BLaER1 (cell line): ENCODE data around the gene UBAC1.

Source experiments
- H3K27ac ChIP-seq: shearing (Covaris generic); formaldehyde crosslinking; 2 replicates; pipeline ENCODE4 v1.8.1; 2022
- H3K27me3 ChIP-seq: shearing (Covaris generic); formaldehyde crosslinking; 2 replicates; pipeline ENCODE4 v1.8.1; 2022
- H3K36me3 ChIP-seq: shearing (Covaris generic); formaldehyde crosslinking; 2 replicates; pipeline ENCODE4 v1.8.1; 2022
- H3K4me1 ChIP-seq: shearing (Covaris generic); formaldehyde crosslinking; 2 replicates; pipeline ENCODE4 v1.8.1; 2022
- H3K4me2 ChIP-seq: shearing (Covaris generic); formaldehyde crosslinking; 2 replicates; pipeline ENCODE4 v1.8.1; 2022
- H3K4me3 ChIP-seq: shearing (Covaris generic); formaldehyde crosslinking; 2 replicates; pipeline ENCODE4 v1.8.1; 2022
- H3K9ac ChIP-seq: shearing (Covaris generic); formaldehyde crosslinking; 2 replicates; pipeline ENCODE4 v1.8.1; 2022
- H3K9me3 ChIP-seq: shearing (Covaris generic); formaldehyde crosslinking; 2 replicates; pipeline ENCODE4 v1.8.1; 2022
- H4K20me1 ChIP-seq: shearing (Covaris generic); formaldehyde crosslinking; 2 replicates; pipeline ENCODE4 v1.8.1; 2022
- Cebpa-rat ChIP-seq: shearing (Covaris generic); IDR thresholded peaks from 2 replicates; pipeline ENCODE4 v1.8.1; 2022

UBAC1 gene

DNA sequence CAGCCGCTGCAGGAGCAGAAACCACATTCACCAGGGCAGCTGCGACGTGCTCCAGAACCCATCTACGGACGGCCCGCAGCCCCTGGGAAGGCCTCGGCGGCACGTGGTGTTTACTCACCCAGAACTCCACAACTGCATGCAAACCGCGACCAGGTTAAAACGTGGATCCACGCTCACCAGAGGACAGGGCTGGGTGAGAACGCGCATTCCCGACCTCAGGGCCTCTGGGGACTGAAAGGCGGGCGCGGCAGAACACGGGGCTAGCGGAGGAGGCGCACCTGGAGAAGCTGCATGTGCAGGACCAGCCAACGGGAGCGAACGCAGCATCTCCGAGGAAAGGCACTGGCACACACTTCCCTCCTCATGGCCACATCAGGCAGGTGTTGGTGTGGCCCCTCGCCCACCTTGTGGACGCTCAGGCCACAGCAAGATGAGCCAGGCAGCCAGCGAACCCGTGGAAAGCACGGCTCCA lies 29.8 kb downstream of the UBAC1 start:
- Histone ChIP-seq H4K20me1 (peaks cover 68% of the 10 kb centered on the region), H3K4me3 (no peak overlapping the region), H3K9ac (no peak overlapping the region), H3K4me1 (peaks cover 35% of the 10 kb centered on the region), H3K4me2 (peak overlapping the region; percentile 37), H3K27me3 (no peaks in the 10 kb centered on the region), H3K9me3 (peaks cover 4% of the 10 kb centered on the region), H3K27ac (no peak overlapping the region), H3K36me3 (peaks cover 92% of the 10 kb centered on the region)
- TF ChIP-seq Cebpa-rat: no peak

GRCh38 chr9:135930446-135931345 lies 30.5 kb downstream of the UBAC1 start:
- no peak for TF ChIP-seq Cebpa-rat
- H3K27me3 ChIP-seq: no peaks in the 10 kb centered on the region
- peaks cover 90% of the 10 kb centered on the region for H3K36me3 ChIP-seq
- H3K4me2 ChIP-seq: peak overlapping the region; percentile 37
- H3K9ac ChIP-seq: no peak overlapping the region
- H3K9me3 ChIP-seq: no peaks in the 10 kb centered on the region
- no peak overlapping the region for H3K4me3 ChIP-seq
- H3K27ac ChIP-seq: no peak overlapping the region
- H3K4me1 ChIP-seq: peaks cover 35% of the 10 kb centered on the region
- H4K20me1 ChIP-seq: peaks cover 68% of the 10 kb centered on the region

DNA sequence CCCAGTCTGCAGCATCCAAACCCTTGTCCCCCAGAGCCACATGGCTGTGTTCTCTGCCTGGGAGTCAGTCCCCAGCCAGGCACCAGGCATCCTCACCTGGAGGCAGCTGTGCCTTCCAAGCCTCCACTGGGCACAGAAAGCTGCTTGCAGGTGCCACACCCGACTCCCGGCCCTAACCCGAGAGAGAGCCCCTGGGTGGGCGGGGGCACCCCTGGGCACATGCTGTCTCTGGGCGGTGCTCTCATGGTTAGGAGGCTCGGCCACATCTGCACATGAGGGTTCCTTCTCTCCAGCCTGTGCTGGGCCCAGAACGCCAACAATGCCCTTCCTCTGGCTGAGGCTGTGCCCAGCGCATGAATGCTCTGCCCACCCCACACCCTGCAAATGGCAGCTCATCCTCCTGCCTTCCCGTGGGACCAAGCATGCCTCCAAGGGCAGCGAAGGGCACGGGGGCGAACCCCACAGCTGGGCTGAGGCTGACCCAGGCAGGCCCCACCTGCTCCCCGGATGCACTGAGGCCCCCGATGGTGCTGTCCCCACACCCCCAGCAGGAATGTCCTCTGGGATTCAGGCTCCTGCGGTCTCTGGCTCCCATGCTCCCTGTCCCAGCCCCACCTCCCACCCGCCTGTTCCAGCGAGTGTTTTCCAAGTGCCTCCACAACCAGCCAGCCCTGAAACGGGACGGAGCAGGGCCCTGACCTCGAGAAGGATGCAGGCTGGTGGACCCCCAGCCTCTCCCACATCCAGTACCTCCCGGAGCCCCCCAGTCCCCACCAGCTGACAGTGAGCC lies 31.3 kb downstream of the UBAC1 start:
- H3K4me2 ChIP-seq: peak overlapping the region; percentile 37
- peaks cover 35% of the 10 kb centered on the region for H3K4me1 ChIP-seq
- H3K4me3 ChIP-seq: no peak overlapping the region
- no peak overlapping the region for H3K9ac ChIP-seq
- peak overlapping the region; percentile 55; the same call in 1 of the 2 replicates for H3K27ac ChIP-seq
- peaks cover 68% of the 10 kb centered on the region for H4K20me1 ChIP-seq
- TF ChIP-seq Cebpa-rat: no peak
- peaks cover 91% of the 10 kb centered on the region for H3K36me3 ChIP-seq
- no peaks in the 10 kb centered on the region for H3K27me3 ChIP-seq
- no peaks in the 10 kb centered on the region for H3K9me3 ChIP-seq

- Histone ChIP-seq H3K36me3 (peaks cover 85% of the 10 kb centered on the region), H4K20me1 (peaks cover 63% of the 10 kb centered on the region), H3K4me1 (peaks cover 35% of the 10 kb centered on the region), H3K27ac (peak overlapping the region; percentile 55), H3K4me3 (no peak overlapping the region), H3K27me3 (no peaks in the 10 kb centered on the region), H3K9me3 (no peaks in the 10 kb centered on the region), H3K4me2 (peak overlapping the region; percentile 37), H3K9ac (no peak overlapping the region)
- no peak for TF ChIP-seq Cebpa-rat
Measured at GRCh38 chr9:135928731-135929655, 32.2 kb downstream of the UBAC1 start.

DNA sequence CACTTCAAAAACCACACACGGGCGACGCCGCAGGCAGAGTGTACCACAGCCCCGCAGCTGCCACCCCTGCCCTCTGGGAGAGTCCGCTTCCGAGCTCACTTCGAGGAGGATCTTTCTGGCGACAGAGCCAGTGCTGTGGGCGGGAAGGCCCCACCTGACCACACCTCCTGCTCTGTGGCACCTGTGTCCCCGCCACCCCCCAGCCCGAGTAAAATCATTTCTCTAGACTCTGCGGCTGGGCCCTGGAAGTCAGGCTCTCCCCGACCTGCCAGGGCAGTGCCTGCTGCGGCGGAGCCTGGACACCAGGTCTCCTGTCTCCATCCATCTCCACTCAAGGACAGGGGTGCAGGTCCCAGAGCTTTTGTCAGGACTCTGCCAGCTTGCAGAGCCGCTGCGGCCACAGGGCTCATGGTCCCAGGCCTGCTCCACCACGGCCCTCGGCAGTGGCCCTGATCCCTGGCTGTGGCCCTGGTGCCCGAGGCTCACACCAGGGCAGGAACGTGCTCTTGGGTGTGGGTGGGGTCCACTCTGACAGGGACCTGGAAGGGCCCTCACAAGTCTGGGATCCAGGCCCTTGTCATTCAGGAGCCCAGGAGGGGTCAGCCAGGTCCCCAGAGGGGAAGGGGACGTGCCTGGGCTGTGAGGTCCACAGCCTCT lies 33.0 kb downstream of the UBAC1 start:
- peaks cover 85% of the 10 kb centered on the region for H3K36me3 ChIP-seq
- peaks cover 35% of the 10 kb centered on the region for H3K4me1 ChIP-seq
- H3K9ac ChIP-seq: no peak overlapping the region
- no peak overlapping the region for H3K4me3 ChIP-seq
- H3K9me3 ChIP-seq: no peaks in the 10 kb centered on the region
- peak overlapping the region; percentile 55 for H3K27ac ChIP-seq
- no peak for TF ChIP-seq Cebpa-rat
- H3K27me3 ChIP-seq: no peaks in the 10 kb centered on the region
- peaks cover 55% of the 10 kb centered on the region for H4K20me1 ChIP-seq
- no peak overlapping the region for H3K4me2 ChIP-seq

DNA sequence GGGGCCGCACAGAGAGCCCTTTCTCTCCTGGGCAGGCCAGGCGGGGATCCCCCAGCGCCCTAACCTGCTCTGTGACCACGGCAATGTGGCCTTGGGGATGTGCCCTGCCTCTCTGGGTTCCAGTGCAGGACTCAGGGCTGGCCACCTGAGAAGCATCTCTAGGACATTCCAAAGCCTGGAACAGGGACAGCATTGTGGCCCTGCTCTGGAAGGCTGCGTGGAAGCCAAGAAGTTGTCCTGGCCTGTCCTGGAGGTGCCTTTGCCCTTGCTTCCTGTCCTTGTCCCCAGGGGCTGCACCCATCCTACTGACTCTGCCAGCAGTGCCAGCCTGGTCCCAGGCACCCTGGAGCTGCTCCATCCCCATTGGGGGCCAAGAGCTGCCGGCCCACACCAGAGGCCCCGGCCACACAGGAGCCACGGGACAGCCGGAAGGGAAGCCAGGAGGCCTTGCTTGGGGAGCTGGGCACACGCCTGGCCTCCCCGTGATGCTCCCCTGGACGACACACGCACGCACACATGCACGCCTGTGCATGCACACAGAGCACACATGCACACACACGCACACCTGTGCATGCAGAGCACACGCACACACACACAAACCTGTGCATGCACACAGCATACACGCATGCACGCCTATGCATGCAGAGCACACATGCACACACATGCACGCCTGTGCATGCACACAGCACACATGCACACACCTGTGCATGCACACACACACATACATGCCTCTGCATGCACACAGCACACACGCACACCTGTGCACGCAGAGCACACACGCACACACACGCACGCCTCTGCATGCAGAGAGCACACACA lies 33.8 kb downstream of the UBAC1 start:
- H3K4me3 ChIP-seq: no peak overlapping the region

DNA sequence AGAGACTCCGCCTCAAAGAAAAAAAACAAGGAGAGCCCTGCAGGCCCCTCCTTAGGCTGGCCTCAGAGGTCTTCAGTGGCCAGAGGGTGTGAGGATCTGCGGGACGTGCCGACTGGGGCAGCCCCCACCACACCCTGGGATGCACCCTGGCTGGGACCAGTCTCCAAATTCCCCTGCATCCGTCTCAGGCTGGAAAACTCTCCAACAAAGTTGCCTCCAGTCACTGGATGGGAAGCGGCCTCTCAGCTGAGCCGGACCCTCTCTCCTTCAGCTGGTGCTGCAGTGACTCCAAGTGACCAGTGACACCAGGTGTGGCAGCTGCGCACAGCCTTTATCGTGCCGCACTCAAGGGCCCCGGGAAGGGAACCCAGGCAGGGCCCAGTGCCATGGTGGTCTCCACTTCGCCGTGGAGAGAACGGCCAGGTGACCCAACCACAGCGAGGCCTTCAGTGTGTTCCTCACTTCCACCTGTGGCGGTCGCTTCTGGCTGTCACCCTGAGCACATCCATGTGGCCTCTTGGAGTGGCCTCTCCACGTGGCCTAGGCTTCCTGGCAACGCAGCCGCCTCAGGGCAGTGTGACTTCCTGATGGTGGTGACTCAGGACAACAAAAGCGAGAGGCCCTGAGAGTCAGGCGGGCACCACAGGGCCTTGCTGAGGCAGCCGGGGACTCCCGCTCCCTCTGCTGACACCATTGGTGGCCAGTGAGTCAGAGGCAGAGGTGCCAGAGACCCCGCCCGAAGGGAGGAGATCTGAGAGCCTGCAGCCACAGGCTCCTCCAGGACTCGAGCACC lies 34.6 kb downstream of the UBAC1 start:
- H3K27me3 ChIP-seq: no peaks in the 10 kb centered on the region
- peaks cover 47% of the 10 kb centered on the region for H4K20me1 ChIP-seq
- H3K9me3 ChIP-seq: no peaks in the 10 kb centered on the region
- peaks cover 70% of the 10 kb centered on the region for H3K36me3 ChIP-seq
- TF ChIP-seq Cebpa-rat: no peak
- peaks cover 37% of the 10 kb centered on the region for H3K4me1 ChIP-seq
- H3K9ac ChIP-seq: no peak overlapping the region
- H3K4me3 ChIP-seq: no peak overlapping the region
- H3K27ac ChIP-seq: no peak overlapping the region
- H3K4me2 ChIP-seq: no peak overlapping the region

More for the DNA sequence above, 33.8 kb downstream of the UBAC1 start:
- peaks cover 77% of the 10 kb centered on the region for H3K36me3 ChIP-seq
- H3K9ac ChIP-seq: no peak overlapping the region
- no peaks in the 10 kb centered on the region for H3K27me3 ChIP-seq
- peaks cover 49% of the 10 kb centered on the region for H4K20me1 ChIP-seq
- H3K9me3 ChIP-seq: no peaks in the 10 kb centered on the region
- H3K27ac ChIP-seq: no peak overlapping the region
- no peak overlapping the region for H3K4me2 ChIP-seq
- no peak for TF ChIP-seq Cebpa-rat
- H3K4me1 ChIP-seq: peaks cover 35% of the 10 kb centered on the region
